ENCODE measurements around the gene ISM1.

The ISM1 gene

GRCh38 chr20:13259921-13260320 lies 38.8 kb downstream of the ISM1 start:
- DNase-seq: peak; percentile 76

- no peak for DNase-seq
These were observed 39.7 kb downstream of the ISM1 start for GRCh38 chr20:13260650-13261279.

GRCh38 chr20:13261460-13262301 lies 40.6 kb downstream of the ISM1 start:
- DNase-seq: peak; percentile 4

DNA sequence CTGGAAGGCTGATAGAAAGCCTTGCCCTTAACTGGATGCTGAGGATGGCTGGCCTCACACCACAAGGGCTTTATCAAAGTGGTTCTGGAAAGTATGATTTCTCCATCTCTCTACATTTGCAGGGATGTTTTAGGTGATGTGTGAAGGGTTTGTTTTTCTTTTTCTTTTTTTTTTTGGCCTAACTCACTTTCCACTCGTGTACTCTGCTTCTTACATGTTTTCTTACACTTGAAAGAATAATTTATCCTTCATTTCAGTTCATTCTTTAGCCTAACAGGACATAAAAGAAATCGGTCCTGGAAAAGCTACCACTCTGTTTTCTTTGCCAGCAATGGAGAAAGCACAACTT lies 41.2 kb downstream of the ISM1 start:
- DNase-seq: no peak

DNA sequence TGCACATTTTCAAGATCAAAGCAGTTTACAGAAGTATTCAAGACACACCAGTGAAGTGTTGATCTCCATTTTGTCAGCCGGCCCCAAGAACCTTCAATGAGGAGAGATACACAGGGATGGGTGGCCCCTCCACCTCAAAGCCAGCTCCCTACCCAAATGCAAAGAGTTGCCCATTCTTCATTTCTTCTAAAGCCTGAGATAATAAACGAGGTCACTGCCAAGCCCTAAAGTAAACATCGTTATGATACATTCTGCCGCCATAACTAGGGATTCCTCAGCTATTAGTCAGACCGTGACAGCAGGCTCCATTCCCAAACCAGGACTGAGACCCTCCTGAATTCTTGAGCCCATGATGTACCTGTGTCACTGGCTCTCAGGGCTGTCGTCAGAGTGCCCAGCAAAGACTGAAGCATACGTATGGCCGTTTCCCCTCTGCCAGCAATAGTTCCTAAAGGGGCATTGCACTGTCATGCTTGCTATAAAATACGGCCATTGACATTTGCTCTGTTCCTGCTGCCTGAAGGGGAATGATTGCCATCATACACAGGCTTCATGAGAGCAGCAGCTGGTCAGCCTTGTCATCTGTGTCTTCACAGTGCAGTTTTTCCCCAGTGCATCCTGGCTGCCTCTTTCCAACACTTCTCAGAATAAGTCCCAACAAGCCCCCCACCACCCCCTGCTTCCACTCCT lies 41.7 kb downstream of the ISM1 start:
- peak; percentile 38 for DNase-seq

- no peak for DNase-seq
These were observed 42.4 kb downstream of the ISM1 start for GRCh38 chr20:13263451-13263850.

DNA sequence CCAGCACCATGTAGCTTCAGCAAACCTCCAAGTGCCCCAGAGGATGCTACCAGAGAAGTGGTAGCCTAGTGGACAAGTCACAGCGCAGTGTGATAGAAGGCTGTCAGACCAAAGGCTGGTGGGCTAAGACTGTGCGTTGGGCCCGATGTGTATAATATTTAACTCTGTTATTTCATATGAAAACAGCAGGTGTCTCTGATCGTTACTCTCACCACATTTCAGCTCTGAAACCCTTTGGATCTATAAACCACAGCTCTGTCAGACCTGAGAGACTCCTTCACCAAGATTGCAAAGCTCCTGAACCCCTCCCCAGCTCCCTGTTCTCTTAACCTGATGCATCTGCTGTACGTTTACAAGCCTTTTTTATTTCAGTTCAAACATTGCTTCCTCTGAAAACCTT lies 43.8 kb downstream of the ISM1 start:
- no peak for DNase-seq

DNA sequence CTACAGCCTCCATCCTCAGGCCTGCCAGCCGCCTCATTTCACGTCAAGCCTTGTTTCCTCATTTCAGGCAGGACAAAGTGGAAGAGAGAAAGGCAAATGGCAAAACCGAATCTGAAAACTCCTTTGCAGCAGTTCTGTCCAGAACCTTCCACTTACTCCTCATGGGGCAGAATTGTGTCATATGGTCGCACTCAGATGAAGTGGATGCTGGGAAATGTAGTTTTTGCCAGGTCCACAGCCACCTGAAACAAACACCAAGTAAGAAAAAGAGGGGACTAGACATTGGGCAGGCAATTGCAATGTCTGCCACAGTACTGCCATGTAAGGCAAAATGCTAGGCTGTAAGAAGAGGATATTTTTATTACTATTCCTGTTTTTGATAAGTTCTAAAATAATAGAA lies 44.9 kb downstream of the ISM1 start:
- no peak for DNase-seq

DNA sequence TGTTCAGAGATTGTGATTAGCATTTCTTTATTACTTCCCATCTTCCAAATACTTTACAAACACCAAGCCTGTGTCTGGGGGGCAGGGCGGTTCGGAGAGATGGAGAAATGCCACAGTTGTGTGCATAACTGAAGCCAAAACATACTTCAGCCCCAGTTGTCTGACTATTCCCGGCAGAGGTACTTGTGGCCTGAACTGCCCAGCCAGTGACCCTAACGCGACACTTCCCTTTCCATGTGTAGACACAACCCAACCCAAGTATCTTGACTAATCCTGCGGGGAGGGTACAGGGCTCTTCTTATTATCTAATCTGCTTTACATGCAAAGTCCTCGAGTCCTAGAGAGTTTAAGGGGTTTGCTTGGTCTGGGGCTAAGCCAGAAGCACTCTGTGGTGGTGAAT lies 46.2 kb downstream of the ISM1 start:
- DNase-seq: no peak

- no peak for DNase-seq
These were observed 47.9 kb downstream of the ISM1 start for GRCh38 chr20:13268953-13269352.

- DNase-seq: no peak
These were observed 49.1 kb downstream of the ISM1 start for GRCh38 chr20:13270211-13270610.

GRCh38 chr20:13271098-13271497 lies 50.0 kb downstream of the ISM1 start:
- no peak for DNase-seq

GRCh38 chr20:13271977-13272975 lies 51.2 kb downstream of the ISM1 start:
- DNase-seq: peak; percentile 19

DNA sequence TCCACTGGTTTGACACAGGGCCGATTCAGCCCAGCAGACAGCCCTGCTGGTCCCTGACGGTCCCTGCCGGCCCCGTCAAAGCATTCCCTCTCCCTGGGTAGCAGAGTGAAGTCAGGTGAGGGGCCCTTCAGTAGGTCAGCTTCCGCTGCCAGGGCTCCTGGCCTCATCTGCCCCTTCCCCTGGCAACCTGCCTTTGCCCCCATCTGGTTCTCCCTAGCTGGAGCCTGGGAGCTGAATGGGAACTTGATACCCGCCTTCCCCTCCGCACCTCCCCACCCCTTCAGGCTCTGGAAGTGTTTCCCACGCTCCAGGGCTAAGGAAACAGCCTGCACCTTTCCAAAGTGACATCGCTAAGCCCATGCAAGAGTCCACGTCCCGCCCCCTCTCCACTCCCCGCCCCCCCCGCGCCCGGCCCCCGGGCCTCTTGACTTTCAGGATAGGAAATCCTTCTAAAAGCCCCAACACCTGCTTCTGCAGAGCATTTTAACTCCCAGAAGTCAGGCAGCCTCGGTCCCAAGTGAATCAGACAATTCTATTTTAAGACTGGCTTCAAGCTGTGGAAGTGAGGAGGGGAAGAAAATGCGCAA lies 53.3 kb downstream of the ISM1 start:
- peak; percentile 65 for DNase-seq

GRCh38 chr20:13276945-13277541 lies 56.0 kb downstream of the ISM1 start:
- no peak for DNase-seq

DNA sequence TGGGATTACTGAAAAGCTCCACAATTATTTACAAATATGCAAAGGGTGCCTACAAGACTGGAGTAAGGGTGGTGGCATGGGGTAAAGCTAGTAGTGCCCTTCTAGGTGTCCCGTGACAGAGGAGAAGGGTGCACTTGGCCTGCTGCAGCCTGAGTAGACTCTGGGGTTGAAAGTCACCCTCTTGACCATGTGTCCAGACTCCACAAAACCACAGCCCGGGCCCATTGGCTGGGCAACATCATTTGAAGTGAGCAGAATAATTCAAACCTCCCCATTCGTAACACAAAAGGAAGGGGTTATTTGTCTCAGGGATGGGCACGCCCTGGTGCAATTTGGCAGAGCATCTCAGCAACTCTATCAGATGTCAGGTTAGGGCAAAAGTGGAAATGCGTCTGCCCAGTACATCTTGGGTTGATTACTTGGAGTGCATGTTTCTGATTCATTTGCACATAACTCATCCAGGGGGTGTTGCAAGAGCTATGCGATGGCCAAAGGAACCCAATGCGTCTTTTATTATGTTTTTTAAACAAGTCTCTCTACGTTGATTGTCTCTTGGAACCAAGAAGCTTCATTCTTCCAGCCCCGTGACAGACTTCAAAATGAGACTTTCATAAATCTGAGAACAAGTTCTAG lies 56.7 kb downstream of the ISM1 start:
- no peak for DNase-seq

DNA sequence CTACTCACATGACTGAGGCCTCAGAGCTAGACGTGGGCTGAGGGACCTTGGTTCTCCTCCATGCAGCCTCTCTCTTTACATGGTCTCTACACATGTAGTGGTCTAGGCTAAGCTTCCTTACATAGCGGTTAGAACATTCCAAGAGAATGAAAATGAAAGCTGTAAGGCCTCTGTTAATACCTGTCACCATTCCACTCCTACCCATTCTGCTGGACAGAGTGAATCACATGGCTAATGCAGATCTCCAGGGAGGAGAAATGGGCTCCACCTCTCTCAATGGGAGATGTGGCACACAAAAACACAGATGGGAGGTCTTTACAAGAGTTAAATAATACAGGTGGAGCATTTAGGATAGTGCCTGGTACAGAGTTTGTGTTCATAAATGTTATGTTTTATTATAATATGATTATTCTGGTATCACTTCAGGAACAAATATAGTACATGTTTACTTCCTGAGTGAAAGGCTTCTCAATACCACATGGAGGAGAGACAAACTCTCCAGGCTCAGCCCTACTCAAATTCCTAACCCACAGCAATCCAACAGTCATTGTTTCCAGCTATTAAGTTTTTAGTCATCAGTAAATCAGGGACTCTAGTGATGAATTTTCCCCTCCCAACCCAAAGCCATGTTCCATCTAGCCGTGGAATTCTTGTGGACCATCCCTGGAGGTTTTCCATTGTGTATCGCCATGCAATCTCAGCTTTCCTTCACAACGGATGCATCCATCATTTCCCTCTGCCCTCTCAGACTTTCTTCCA lies 57.9 kb downstream of the ISM1 start:
- no peak for DNase-seq

- DNase-seq: no peak
These were observed 59.7 kb downstream of the ISM1 start for GRCh38 chr20:13280609-13281324.

GRCh38 chr20:13283869-13284829 lies 63.1 kb downstream of the ISM1 start:
- DNase-seq: no peak

Measured in NCI-H2029 (cell line).